GM12873 (cell line): ENCODE measurements around the gene SCARB2.
A peak's percentile ranks its signal among the peaks of the same experiment; 100 is the strongest.

Experiments used
- CTCF ChIP-seq: IDR thresholded peaks from 2 replicates; pipeline ENCODE4 v1.5.1; 2012; ENCODE audit warnings: low read depth, mild to moderate bottlenecking, moderate library complexity, low read length, control low read depth; ENCODE audit not compliant: insufficient read depth; ENCODE audit errors: missing control alignments

Gene SCARB2

GRCh38 chr4:76251441-76252270, 38.0 kb upstream of the SCARB2 start, which contains the start of gene FAM47E:
TSS of gene FAM47E (plus strand) at chr4:76251721. CDS start at chr4:76251747, 26 bp downstream.
- TF ChIP-seq CTCF: peak; percentile 44

- TF ChIP-seq CTCF: no peak
Measured at GRCh38 chr4:76250962-76251361, 37.3 kb upstream of the SCARB2 start.

- no peak for TF ChIP-seq CTCF
Measured at GRCh38 chr4:76246852-76247251, 33.2 kb upstream of the SCARB2 start.

GRCh38 chr4:76246025-76246424, 32.4 kb upstream of the SCARB2 start:
- TF ChIP-seq CTCF: no peak

- TF ChIP-seq CTCF: no peak
Measured at GRCh38 chr4:76240236-76240635, 26.6 kb upstream of the SCARB2 start.

- no peak for TF ChIP-seq CTCF
Measured at GRCh38 chr4:76238701-76239100, 25.1 kb upstream of the SCARB2 start.

GRCh38 chr4:76238236-76238635, 24.6 kb upstream of the SCARB2 start:
- no peak for TF ChIP-seq CTCF
